ENCODE measurements around the gene ZBTB7C.

The ZBTB7C gene

DNA sequence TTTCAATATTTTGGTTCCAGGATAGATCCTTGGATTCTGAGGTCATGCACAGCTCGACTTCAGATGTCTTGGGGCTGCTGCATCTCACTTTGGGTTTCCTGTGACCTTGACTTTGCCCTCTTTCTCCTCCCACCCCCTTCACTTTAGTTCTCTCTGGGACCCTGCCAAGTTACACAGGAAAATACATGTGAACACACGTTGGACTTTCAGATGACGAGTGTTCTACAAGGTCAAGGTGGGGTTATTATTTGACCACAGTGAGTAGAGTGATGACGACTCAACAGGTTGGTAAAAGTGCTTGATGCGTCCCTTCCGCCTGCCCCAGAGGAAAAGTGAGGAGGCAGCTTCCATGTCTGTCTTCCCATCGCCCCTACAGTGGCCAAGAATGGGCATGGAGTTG, 356.3 kb downstream of the ZBTB7C start:
- no peak for FAIRE-seq
- DNase-seq (ENCODE audit: insufficient read length, low spot score) = no peak
- TF ChIP-seq TAF1 (IDR thresholded peaks at IDR 0.05; ENCODE audit: low read depth, low read length) = no peak
- TF ChIP-seq PAX5 (IDR thresholded peaks at IDR 0.05; ENCODE audit: insufficient read depth, low read length, severe bottlenecking) = no peak
- TF ChIP-seq SPI1 (IDR thresholded peaks at IDR 0.05; ENCODE audit: low read depth, low read length) = no peak
- TF ChIP-seq POLR2AphosphoS5 (IDR thresholded peaks at IDR 0.05; ENCODE audit: low read depth, low read length) = no peak
- no peak for TF ChIP-seq POU2F2 (IDR thresholded peaks at IDR 0.05; ENCODE audit: low read depth, low read length)
- no peak for TF ChIP-seq POLR2A (IDR thresholded peaks at IDR 0.05; ENCODE audit: low read depth, low read length)

DNA sequence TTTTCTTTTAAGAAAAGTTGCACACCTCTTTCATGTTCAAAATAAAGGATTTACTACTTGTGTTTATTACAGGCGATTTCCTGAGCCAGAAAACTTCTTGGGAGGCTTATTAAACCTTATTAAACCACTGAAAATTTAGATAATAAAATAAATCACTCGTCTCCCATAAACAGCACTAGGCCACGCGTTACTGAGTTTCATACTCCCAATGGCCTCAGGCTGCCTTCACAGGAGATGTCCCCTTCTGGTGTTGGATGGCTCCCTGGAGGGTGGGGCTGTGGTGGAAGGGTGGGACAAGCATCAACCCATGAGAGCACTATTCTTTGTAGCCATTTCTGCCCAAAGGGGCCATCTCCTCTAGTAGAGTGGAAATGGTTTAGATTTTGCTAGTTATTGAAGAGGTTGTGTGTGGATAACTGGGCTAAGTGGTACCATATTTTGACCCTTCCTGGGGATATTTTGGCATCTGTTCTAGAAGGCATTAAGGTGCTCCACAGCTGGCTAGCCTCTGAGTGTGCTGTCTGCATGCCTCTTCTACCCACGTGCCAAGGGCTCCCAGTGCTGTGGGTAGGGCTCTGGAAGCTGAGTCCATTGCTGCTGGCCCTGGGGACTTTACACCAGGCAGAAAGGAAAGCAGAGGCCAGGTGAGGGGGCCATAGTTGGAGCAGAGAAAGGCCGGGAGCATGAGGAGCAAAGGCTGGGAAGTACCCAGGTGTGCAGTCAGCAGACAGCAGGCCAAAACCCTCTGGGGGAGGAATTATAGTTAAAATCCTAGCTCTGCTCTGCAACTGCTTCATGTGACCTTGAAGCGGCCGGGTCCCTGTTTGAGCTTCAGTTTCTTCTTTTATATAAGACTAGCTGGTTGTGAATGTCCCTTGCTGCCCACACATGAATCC, 357.0 kb downstream of the ZBTB7C start:
- FAIRE-seq (no peak), DNase-seq (ENCODE audit: insufficient read length, low spot score) (no peak)
- TF ChIP-seq POU2F2 (IDR thresholded peaks at IDR 0.05; ENCODE audit: low read depth, low read length) = no peak
- no peak for TF ChIP-seq POLR2AphosphoS5 (IDR thresholded peaks at IDR 0.05; ENCODE audit: low read depth, low read length)
- TF ChIP-seq POLR2A (IDR thresholded peaks at IDR 0.05; ENCODE audit: low read depth, low read length) = no peak
- no peak for TF ChIP-seq SPI1 (IDR thresholded peaks at IDR 0.05; ENCODE audit: low read depth, low read length)
- no peak for TF ChIP-seq TAF1 (IDR thresholded peaks at IDR 0.05; ENCODE audit: low read depth, low read length)
- TF ChIP-seq PAX5 (IDR thresholded peaks at IDR 0.05; ENCODE audit: insufficient read depth, low read length, severe bottlenecking) = no peak

DNA sequence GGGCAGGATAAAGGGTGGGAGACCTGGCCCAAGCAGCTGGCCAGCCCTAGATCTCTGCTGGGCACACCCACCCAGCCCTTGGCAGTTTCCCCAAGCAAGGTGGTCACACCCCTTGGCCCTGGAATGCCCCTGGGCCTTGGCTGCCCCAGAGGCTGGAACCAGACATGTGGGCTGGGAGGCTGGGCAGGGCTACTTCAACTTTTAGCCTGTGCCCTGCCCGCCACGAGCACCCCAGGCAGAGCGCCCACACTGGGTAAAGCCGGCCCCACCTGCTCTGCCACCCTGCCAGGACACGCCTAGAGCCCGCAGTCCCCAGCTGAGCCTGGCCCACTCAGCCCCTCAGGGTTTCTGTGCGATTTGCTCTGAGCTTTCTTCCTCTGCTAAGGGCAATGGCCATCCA, 359.0 kb downstream of the ZBTB7C start:
- FAIRE-seq (no peak), DNase-seq (ENCODE audit: insufficient read length, low spot score) (no peak)
- no peak for TF ChIP-seq SPI1 (IDR thresholded peaks at IDR 0.05; ENCODE audit: low read depth, low read length)

DNA sequence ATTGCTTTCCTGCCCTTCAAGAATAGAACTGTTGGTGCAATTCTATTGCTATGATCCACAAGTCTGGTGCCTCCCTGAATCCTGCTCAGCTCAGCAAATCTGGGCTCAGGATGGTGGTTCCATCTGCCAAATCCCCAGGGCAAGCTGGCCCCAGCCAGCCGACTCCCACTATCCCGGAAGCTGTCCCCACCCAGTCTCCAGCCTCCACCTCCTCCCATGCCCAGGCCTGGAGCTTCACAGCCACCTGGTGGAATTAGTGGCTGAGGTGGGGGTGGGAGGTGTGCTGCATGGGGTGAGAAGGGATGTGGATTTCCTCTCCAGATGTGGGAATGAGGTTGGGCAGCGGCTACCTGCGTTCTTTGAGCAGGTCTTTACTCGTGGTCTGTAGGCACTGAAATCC, 359.4 kb downstream of the ZBTB7C start:
- TF ChIP-seq POLR2A (IDR thresholded peaks at IDR 0.05; ENCODE audit: low read depth, low read length) = no peak
- TF ChIP-seq SPI1 (IDR thresholded peaks at IDR 0.05; ENCODE audit: low read depth, low read length) = no peak
- TF ChIP-seq TAF1 (IDR thresholded peaks at IDR 0.05; ENCODE audit: low read depth, low read length) = no peak
- TF ChIP-seq POLR2AphosphoS5 (IDR thresholded peaks at IDR 0.05; ENCODE audit: low read depth, low read length) = no peak
- no peak for TF ChIP-seq POU2F2 (IDR thresholded peaks at IDR 0.05; ENCODE audit: low read depth, low read length)
- TF ChIP-seq PAX5 (IDR thresholded peaks at IDR 0.05; ENCODE audit: insufficient read depth, low read length, severe bottlenecking) = no peak
- no peak for FAIRE-seq
- no peak for DNase-seq (ENCODE audit: insufficient read length, low spot score)

DNA sequence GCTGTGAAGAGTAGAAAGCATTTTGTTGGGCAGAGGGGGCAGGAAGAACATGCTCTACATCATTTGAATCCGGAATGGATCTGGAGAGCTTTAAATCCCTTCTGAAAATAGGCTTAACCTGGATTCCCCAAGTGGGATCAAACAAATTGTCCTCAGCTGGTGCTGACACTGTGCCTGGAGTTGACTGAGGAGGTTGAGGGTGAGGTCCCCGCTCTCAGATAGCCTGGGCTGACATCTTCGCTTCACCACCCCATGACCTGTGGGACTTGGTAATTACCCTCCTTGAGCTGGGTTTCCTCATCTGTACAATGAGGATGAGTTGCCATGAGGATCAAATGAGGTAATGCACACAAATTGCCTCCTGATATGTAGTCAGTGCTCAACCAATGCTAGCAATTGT, 360.9 kb downstream of the ZBTB7C start:
- DNase-seq (ENCODE audit: insufficient read length, low spot score) = no peak
- no peak for TF ChIP-seq TAF1 (IDR thresholded peaks at IDR 0.05; ENCODE audit: low read depth, low read length)
- no peak for TF ChIP-seq POLR2AphosphoS5 (IDR thresholded peaks at IDR 0.05; ENCODE audit: low read depth, low read length)
- no peak for TF ChIP-seq POLR2A (IDR thresholded peaks at IDR 0.05; ENCODE audit: low read depth, low read length)
- TF ChIP-seq SPI1 (IDR thresholded peaks at IDR 0.05; ENCODE audit: low read depth, low read length) = no peak
- no peak for TF ChIP-seq PAX5 (IDR thresholded peaks at IDR 0.05; ENCODE audit: insufficient read depth, low read length, severe bottlenecking)
- TF ChIP-seq POU2F2 (IDR thresholded peaks at IDR 0.05; ENCODE audit: low read depth, low read length) = no peak
- FAIRE-seq = no peak

DNA sequence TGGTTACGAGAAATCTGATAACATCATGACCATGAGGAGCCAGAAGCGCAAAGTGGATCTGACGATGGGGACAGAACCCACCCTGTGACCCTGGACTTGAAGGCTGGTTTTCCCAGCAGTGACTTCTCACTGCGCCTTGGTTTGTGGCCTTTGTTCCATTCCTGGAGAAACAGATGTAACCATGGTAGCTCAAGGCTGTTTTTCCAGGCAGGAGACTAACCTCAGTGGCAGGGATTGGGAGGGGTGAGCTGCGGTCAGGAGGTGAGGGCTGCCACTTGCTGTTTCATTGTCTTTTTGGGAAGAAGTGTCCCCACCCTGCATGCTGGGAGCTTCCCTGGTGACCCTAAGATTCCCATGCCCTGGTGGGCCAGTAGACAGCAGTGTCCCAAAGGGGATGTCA, 362.3 kb downstream of the ZBTB7C start:
- DNase-seq (ENCODE audit: insufficient read length, low spot score) = no peak
- TF ChIP-seq PAX5 (IDR thresholded peaks at IDR 0.05; ENCODE audit: insufficient read depth, low read length, severe bottlenecking) = no peak
- TF ChIP-seq SPI1 (IDR thresholded peaks at IDR 0.05; ENCODE audit: low read depth, low read length) = no peak
- no peak for TF ChIP-seq POU2F2 (IDR thresholded peaks at IDR 0.05; ENCODE audit: low read depth, low read length)
- TF ChIP-seq TAF1 (IDR thresholded peaks at IDR 0.05; ENCODE audit: low read depth, low read length) = no peak
- TF ChIP-seq POLR2A (IDR thresholded peaks at IDR 0.05; ENCODE audit: low read depth, low read length) = no peak
- no peak for TF ChIP-seq POLR2AphosphoS5 (IDR thresholded peaks at IDR 0.05; ENCODE audit: low read depth, low read length)
- FAIRE-seq = no peak

DNA sequence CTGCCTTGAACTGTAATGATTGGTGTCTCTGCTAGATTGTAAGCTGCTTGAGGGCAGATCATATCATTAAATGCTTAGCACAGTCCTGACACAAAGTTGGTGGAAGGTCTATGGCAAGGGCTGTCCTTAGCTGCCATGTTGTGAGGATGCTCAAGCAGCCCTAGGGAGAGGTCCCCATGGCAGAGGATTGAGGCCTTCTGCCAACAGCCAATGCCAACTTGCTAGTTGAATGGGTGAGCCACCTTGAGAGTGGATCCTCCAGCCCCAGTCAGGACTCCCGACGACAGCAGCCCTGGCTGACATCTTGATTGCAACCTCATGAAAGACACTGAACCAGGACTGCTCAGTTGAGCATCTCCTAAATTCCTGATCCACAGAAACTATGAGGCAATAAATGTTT, 363.4 kb downstream of the ZBTB7C start:
- DNase-seq (ENCODE audit: insufficient read length, low spot score) (no peak), FAIRE-seq (no peak)
- no peak for TF ChIP-seq POLR2AphosphoS5 (IDR thresholded peaks at IDR 0.05; ENCODE audit: low read depth, low read length)

DNA sequence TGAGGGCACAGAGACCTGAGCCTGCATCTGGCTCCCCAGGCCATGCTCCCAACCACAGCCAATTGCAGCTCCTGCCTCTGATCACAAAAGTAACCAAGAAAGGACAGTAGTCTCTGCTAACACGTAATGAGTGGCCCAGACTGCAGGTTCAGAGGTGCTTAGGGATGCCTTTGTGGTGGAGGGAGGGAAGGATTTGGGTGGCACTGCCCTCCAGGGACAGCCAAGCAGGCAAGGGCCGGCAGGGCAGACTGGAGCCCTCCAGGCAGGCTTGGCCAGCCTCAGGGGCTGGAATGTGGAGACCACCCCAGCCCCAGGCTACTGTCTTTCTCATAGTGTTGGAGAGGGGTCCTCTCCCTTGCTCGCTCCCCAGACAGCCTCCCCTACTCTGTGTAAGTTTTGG, 364.2 kb downstream of the ZBTB7C start:
- no peak for TF ChIP-seq POLR2AphosphoS5 (IDR thresholded peaks at IDR 0.05; ENCODE audit: low read depth, low read length)
- no peak for TF ChIP-seq SPI1 (IDR thresholded peaks at IDR 0.05; ENCODE audit: low read depth, low read length)
- no peak for TF ChIP-seq PAX5 (IDR thresholded peaks at IDR 0.05; ENCODE audit: insufficient read depth, low read length, severe bottlenecking)
- FAIRE-seq = no peak
- no peak for DNase-seq (ENCODE audit: insufficient read length, low spot score)

DNA sequence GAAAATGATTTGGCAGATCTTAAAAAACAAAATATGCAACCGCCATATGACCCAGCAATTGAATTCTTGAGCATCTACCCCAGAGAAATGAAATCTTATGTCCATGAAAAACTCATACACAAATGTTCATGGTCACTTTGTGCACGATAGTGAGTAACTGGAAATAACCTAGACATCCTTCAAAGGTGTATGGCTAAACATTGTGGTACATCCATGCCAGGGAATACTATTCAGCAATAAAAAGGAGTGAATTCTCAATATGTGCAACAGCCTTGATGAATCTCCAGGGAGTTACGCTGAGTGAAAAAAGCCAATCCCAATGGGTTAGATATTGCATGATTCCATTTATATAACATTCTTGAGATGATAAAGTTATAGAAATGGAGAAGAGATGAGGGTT, 366.0 kb downstream of the ZBTB7C start:
- FAIRE-seq (no peak), DNase-seq (ENCODE audit: insufficient read length, low spot score) (no peak)
- TF ChIP-seq POLR2A (IDR thresholded peaks at IDR 0.05; ENCODE audit: low read depth, low read length) (no peak), TAF1 (IDR thresholded peaks at IDR 0.05; ENCODE audit: low read depth, low read length) (no peak), POLR2AphosphoS5 (IDR thresholded peaks at IDR 0.05; ENCODE audit: low read depth, low read length) (no peak), SPI1 (IDR thresholded peaks at IDR 0.05; ENCODE audit: low read depth, low read length) (no peak), PAX5 (IDR thresholded peaks at IDR 0.05; ENCODE audit: insufficient read depth, low read length, severe bottlenecking) (no peak), POU2F2 (IDR thresholded peaks at IDR 0.05; ENCODE audit: low read depth, low read length) (no peak)

DNA sequence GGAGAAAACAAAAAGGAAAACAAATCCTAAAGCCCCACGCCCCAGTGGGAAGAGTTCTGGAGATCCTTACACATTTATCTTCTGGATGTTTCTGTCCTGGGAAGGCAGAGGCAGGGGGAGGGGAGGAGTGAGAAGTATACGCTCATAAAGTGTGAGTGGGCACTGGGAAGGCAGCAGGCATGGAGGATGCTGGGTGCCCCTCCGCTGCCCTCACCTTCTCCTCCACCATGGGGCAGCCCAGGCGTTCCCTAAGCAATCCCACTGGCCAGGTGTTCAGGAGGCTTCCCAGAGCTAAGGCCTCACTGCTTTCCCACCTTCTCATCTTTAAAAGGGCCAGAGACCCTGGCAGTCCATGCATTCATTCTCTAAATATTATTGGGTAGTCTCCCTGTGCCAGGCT, 366.8 kb downstream of the ZBTB7C start:
- no peak for TF ChIP-seq SPI1 (IDR thresholded peaks at IDR 0.05; ENCODE audit: low read depth, low read length)
- no peak for TF ChIP-seq PAX5 (IDR thresholded peaks at IDR 0.05; ENCODE audit: insufficient read depth, low read length, severe bottlenecking)
- no peak for TF ChIP-seq POU2F2 (IDR thresholded peaks at IDR 0.05; ENCODE audit: low read depth, low read length)
- no peak for DNase-seq (ENCODE audit: insufficient read length, low spot score)
- no peak for FAIRE-seq

Measured in GM12891 (cell line).